Lower leg skin (tissue), 3 donors: Measurements from ENCODE around the gene LGR6.

ENCODE experiments used
- CTCF ChIP-seq, 3 donors: fragments of 450-650 bp; IDR thresholded peaks; one replicate each; pipeline ENCODE4 v1.5.1; 2016; ENCODE audit warnings: antibody characterized with exemption in 3 of 3, mild to moderate bottlenecking in 3 of 3, moderate library complexity in 2 of 3
- POLR2A ChIP-seq, 2 donors: fragments of 450-650 bp; IDR thresholded peaks; one replicate each; pipeline ENCODE4 v1.6.1; 2016 to 2017; ENCODE audit warnings: antibody characterized with exemption in 2 of 2, mild to moderate bottlenecking in 1 of 2, moderate library complexity in 1 of 2

GRCh38 chr1:202159534-202160371 lies 33.8 kb upstream of the LGR6 start:
- no peak for TF ChIP-seq POLR2A (IDR thresholded peaks at IDR 0.05)
- TF ChIP-seq CTCF (IDR thresholded peaks at IDR 0.05): no peak
